Measurements from ENCODE around the gene NRG3.

The NRG3 gene

DNA sequence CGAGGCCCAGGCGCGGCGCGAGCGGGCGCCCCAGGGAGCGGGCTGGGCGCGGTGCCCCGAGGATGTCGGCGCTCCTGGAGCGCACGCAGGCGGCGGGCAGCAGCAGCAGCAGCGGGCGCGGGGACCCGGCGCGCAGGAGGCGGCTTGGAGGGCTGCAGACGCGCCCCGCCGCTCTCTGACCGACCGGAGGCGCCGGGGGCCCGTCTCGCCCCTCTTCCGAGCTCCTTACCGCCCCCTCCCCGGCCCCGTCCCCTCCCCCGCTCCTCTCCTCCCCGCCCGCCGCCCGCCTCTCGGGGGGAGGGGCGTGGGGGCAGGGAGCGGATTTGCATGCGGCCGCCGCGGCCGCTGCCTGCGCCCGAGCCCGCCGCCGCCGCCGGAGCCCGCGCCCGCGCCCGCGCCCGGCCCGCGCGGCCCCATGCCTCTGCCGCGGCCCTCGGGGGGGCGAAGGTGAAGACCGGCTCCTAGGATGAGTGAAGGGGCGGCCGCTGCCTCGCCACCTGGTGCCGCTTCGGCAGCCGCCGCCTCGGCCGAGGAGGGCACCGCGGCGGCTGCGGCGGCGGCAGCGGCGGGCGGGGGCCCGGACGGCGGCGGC lies at the start of gene NRG3:
TSS of gene NRG3 (plus strand) at position 320 of the 592 bp plus-strand sequence.
- in situ Hi-C loops (cut with MboI; ENCODE audit: low sequenced_read_pairs), result no loop called here

DNA sequence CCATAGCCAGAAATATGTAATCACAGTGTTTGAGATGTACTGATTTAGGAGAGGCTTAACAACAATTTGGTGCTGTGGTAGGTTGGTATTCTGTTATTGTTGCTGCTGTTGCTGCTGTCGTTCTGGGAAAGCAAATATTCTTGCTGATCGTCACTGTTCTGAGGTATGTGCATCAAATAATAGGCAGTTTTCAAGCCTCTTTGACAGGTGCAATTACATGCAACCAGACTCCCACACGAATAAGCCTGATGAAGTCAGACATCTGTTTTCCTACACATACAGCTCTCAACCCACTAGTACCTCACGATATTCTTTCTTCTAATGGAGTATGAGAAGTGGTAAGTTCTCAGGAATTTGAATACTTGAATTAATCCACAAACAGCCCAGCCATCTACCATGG lies 46.7 kb upstream of the NRG3 start:
- in situ Hi-C loops (cut with MboI; ENCODE audit: low sequenced_read_pairs), result no loop called here

GRCh38 chr10:81831060-81831459 lies 43.9 kb upstream of the NRG3 start:
- in situ Hi-C loops (cut with MboI; ENCODE audit: low sequenced_read_pairs), result no loop called here

DNA sequence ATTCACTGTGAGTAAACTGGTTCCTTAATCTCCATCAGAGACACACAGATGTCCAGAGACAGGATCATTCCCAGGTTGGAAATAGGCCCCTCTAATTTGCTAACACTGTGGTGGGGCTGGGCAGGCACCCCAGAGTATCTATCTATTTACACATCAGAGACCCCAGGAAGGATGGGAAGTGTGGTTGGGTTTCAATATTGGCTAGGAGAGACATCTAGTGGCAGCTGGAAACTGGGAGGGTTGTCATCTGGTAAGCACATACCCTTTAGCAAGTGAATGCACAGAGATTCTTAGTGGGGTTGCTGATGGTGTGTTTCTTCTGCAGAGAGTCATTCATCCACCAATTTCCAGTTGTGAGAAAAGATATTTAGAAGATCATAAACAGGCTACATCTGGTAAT lies 36.0 kb upstream of the NRG3 start:
- in situ Hi-C loops (cut with MboI; ENCODE audit: low sequenced_read_pairs), result no loop called here

DNA sequence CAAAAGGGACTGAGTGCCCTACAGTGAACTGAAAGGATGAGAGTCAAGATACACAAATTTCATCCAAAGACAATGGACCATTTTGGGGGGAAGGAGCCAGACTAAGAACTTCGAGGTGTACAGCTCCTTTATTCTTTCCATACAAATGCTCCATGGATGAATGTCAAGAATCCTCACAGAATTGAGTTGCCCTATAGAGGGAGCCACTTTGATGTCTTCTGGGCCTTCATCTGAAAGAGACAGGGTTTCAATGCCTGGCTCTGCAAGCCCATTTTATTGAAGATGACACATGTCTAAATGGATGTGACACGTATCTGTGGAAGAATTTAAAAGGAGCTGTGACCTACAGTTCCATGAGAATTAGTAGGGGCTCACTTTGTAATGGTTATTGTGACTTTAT lies 32.0 kb upstream of the NRG3 start:
- in situ Hi-C loops (cut with MboI; ENCODE audit: low sequenced_read_pairs), result no loop called here

- in situ Hi-C loops (cut with MboI; ENCODE audit: low sequenced_read_pairs), result no loop called here
Measured at GRCh38 chr10:81847675-81848074, 27.3 kb upstream of the NRG3 start.

- in situ Hi-C loops (cut with MboI; ENCODE audit: low sequenced_read_pairs), result no loop called here
Measured at GRCh38 chr10:81848514-81848913, 26.5 kb upstream of the NRG3 start.

- in situ Hi-C loops (cut with MboI; ENCODE audit: low sequenced_read_pairs), result no loop called here
Measured at GRCh38 chr10:81848931-81849330, 26.1 kb upstream of the NRG3 start.

- in situ Hi-C loops (cut with MboI; ENCODE audit: low sequenced_read_pairs), result no loop called here
Measured at GRCh38 chr10:81862596-81862995, 12.4 kb upstream of the NRG3 start.

- in situ Hi-C loops (cut with MboI; ENCODE audit: low sequenced_read_pairs), result no loop called here
Measured at GRCh38 chr10:81863771-81864170, 11.2 kb upstream of the NRG3 start.

GRCh38 chr10:81865581-81865980 lies 9.4 kb upstream of the NRG3 start:
- in situ Hi-C loops (cut with MboI; ENCODE audit: low sequenced_read_pairs), result no loop called here

DNA sequence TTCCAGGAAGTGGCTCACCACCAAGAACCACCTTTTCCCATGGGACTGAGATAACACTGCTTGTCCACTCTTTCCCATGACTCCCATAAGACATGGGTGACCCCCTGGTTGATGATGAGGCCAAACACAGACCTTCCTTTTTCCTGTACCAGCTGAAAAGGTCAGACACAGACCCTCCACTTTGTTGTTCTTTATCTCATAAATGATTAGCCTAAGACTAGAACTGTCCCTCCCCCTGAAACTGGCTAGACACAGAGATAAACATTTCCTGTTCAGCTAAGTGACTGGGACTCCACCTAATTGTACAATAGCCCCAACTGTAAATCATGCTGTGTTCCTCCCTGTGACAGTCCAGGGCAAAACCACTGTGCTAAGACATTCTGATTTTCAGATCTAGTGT lies 8.2 kb upstream of the NRG3 start:
- in situ Hi-C loops (cut with MboI; ENCODE audit: low sequenced_read_pairs), result no loop called here

DNA sequence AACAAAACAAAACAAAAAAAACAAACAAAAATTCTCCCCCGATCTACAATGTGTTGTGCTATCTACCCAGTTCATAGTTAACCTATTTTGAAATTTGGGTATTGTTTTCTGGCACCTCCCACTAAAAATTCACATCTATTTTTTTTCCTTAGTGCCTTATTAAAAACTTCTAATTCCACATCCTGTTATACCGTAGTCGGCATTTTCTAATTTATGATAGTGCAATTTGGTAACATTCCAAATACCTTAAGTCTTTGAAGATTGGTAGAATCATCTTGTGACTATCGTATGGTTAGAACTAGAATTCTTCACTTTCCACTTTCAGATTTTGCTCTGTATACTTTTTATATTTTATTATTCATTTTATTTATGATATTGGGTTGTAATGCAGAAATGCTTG lies 4.5 kb upstream of the NRG3 start:
- in situ Hi-C loops (cut with MboI; ENCODE audit: low sequenced_read_pairs), result no loop called here

DNA sequence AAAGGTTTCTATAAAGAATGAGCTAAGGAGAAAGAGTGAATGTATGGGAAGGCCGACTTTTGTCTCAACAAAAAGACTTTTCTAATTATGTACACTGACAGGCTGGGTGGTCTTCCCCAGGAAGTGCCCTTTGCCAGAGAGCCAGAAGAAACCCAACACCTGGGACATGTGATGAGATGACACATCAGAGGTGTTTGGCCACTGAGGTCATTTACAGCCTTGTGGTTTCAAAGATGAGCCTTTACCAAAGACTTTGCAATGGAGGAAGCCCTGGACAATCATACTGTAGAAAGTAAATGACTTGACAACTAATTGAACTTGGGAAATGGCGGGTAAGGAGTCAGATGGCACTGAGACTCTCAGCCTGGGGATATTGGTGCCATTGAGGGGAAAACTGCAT lies 3.4 kb upstream of the NRG3 start:
- in situ Hi-C loops (cut with MboI; ENCODE audit: low sequenced_read_pairs), result no loop called here

DNA sequence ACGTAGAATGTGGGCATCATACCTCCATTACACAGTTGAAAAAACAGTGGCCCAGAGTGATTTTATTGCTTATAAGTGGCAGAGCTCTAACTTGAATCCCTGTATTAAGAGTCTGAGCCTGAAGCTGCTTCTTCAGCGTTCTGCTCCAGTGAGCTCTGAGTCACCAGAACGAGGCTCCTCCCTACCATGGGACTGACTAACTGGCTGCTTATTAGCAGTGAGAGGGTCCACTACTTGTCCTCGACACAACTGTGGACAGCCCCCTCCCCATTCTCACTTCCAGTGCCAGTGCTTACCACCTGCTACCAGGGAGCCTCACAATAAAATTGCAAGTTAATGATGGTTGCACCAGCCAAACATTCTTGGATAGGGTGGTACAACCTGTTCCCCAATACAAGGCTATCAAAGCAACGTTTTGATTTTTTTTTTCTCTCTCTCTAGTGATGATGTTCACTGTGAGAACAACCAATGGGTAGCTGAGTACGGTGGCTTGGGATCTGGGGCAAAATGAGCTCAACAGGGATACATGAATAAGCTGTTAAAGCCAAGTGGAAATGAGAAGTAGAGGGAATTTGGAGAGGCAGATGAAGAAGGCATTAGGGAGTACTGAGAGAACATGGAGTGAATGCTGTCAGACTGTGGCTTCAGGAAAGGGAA lies 2.7 kb upstream of the NRG3 start:
- in situ Hi-C loops (cut with MboI; ENCODE audit: low sequenced_read_pairs), result no loop called here

GRCh38 chr10:81873231-81873931 lies 1.6 kb upstream of the NRG3 start:
- in situ Hi-C loops (cut with MboI; ENCODE audit: low sequenced_read_pairs), result no loop called here

DNA sequence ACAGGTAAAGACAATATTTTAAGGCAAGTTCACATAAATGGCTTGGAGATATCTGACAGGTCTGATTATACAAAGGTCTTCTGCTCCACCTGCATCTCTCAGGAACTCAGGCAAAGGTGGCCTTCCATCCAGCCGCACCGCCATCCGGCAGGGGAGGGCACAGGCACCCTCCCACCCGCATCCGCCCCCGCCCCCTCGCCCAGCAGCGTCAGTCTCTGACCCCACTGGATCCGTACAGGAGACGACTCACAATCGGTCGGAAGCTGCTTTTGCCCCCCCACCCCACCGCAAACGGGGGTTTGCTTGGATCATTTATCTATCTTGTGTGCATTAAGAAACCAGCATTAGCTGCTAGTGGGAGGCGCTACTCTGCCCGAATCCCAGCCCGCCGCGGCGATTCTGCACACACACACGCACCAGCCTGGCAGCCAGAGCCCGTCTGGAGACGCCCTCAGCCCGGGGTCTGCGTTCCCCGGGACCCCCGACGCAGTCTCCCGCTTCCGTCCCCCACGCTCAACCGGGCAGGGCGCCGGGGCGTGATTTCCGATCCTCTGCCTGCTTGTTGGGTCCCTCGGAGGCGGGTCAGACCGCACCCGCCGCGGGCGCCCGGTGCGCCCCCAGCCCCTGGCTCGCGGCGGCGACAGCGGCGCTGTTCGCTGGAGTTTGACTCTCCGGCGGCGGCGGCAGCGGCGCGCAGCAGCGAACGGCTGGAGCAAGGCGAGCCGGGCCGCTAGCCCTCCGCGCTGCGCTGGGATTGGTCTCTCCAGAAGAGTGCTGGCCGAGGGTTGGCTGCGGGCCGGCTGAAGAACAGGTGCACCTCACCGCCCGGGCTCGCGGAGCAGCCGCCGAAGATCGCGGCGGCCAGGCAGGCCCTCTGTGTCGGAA lies 820 bp upstream of the NRG3 start:
- in situ Hi-C loops (cut with MboI; ENCODE audit: low sequenced_read_pairs), result no loop called here

- in situ Hi-C loops (cut with MboI; ENCODE audit: low sequenced_read_pairs), result no loop called here
Measured at GRCh38 chr10:81875467-81876252, 666 bp downstream of the NRG3 start.

DNA sequence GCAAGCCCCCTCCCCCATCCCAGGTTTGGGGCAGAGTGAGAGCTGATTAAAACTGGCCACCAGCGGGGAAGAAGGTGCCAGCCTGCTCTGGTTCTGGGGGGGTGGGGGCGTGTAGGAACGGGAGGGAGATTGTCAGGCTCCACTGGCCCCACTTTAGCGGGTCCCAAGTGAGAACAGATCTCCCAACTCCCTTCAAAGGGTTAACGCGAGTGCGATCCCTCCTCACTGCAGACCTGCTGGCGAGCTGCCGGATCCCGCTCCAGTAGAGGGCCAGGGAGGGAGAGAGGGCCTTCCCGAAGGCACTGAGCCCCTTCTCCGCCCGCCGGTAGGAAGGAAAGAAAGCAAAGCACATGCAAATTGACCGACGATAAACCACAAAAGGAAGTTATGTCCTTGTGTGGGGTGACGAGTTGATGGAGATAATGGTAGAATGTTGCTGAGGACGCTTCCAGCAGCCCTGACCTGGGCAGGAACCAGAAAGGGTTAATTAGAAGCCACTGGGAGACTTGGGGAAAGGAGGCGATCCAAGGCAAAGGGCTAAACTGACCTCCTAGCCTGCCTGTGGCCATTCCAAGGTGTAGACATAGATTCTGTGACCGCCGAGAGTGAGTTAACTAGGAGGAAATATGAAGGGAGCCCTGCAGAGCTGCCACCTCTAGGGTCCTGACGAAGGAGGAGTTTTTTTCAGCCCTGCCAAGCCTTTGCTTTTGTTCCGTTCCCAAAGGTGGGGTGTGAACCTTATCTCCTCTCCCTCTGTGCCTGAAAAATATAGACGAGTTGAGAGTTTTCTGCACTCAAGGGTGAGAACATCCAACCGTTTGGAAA lies 1.5 kb downstream of the NRG3 start:
- in situ Hi-C loops (cut with MboI; ENCODE audit: low sequenced_read_pairs), result no loop called here

GRCh38 chr10:81877596-81877995 lies 2.6 kb downstream of the NRG3 start:
- in situ Hi-C loops (cut with MboI; ENCODE audit: low sequenced_read_pairs), result no loop called here

All from HL-60/S4 treated with retinoic acid at 250 ng/mL for 4 days and 3 days (cell line).